Astrocyte of the cerebellum (primary cell): ENCODE measurements around the gene TOR2A.

ENCODE experiments used
- DNase-seq: peaks from one replicate; pipeline ENCODE4 v3.0.0-alpha.2; 2011; ENCODE audit warnings: low read depth
- H3K4me3 ChIP-seq: 2 replicates; pipeline ENCODE4 v1.5.1; 2011; ENCODE audit warnings: mild to moderate bottlenecking, low read depth, low read length, moderate library complexity
- CTCF ChIP-seq: IDR thresholded peaks from 2 replicates; pipeline ENCODE4 v1.5.1; 2012; ENCODE audit warnings: low read length, low read depth, moderate library complexity, mild to moderate bottlenecking; ENCODE audit errors: missing control alignments
- in situ Hi-C: cut with HindIII; loops from 2 replicates; pipeline ENCODE4 v1.10.0; 2017; ENCODE audit warnings: low sequenced_read_pairs

Gene TOR2A

GRCh38 chr9:127710204-127710783, 24.8 kb downstream of the TOR2A start:
- TF ChIP-seq CTCF, result no peak
- H3K4me3 ChIP-seq, result no peak overlapping the region
- in situ Hi-C loops, result no loop called here
- DNase-seq, result no peak

- no peak overlapping the region for H3K4me3 ChIP-seq
- DNase-seq, result no peak
- in situ Hi-C loops, result no loop called here
- no peak for TF ChIP-seq CTCF
Measured at GRCh38 chr9:127708952-127709587, 26.0 kb downstream of the TOR2A start.

GRCh38 chr9:127707766-127708165, 27.3 kb downstream of the TOR2A start:
- TF ChIP-seq CTCF, result no peak
- H3K4me3 ChIP-seq, result no peak overlapping the region
- in situ Hi-C loops, result no loop called here
- DNase-seq, result no peak

- DNase-seq, result no peak
Measured at GRCh38 chr9:127706836-127707241, 28.3 kb downstream of the TOR2A start, which contains the start of gene CFAP157. TSS of gene CFAP157 (plus strand) at chr9:127706988. CDS start at chr9:127707032, 44 bp downstream.

GRCh38 chr9:127705577-127706379, 29.3 kb downstream of the TOR2A start:
- in situ Hi-C loops, result no loop called here

More at GRCh38 chr9:127706836-127707241, 28.3 kb downstream of the TOR2A start, which contains the start of gene CFAP157:
- H3K4me3 ChIP-seq, result no peak within 1 kb of the TSS
- no peak for TF ChIP-seq CTCF
- in situ Hi-C loops, result no loop called here

More at GRCh38 chr9:127705577-127706379, 29.3 kb downstream of the TOR2A start:
- H3K4me3 ChIP-seq, result no peak overlapping the region
- no peak for TF ChIP-seq CTCF
- no peak for DNase-seq
